ENCODE data around the gene SEH1L.

GRCh38 chr18:12958478-12958877, 10.7 kb downstream of the SEH1L start:
- TF ChIP-seq EZH2 (IDR thresholded peaks at IDR 0.05; ENCODE audit: low read length) = no peak
- TF ChIP-seq, protein P1, sequence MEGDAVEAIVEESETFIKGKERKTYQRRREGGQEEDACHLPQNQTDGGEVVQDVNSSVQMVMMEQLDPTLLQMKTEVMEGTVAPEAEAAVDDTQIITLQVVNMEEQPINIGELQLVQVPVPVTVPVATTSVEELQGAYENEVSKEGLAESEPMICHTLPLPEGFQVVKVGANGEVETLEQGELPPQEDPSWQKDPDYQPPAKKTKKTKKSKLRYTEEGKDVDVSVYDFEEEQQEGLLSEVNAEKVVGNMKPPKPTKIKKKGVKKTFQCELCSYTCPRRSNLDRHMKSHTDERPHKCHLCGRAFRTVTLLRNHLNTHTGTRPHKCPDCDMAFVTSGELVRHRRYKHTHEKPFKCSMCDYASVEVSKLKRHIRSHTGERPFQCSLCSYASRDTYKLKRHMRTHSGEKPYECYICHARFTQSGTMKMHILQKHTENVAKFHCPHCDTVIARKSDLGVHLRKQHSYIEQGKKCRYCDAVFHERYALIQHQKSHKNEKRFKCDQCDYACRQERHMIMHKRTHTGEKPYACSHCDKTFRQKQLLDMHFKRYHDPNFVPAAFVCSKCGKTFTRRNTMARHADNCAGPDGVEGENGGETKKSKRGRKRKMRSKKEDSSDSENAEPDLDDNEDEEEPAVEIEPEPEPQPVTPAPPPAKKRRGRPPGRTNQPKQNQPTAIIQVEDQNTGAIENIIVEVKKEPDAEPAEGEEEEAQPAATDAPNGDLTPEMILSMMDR (optimal IDR thresholded peaks at IDR 0.05 in 1 of 3, IDR thresholded peaks at IDR 0.05 in 1 of 3, conservative IDR thresholded peaks at IDR 0.05 in 1 of 3; ENCODE audit: extremely low read depth in 1 of 3, insufficient read depth in 2 of 3, low read length in 3 of 3) = no peak

Measured in keratinocyte (primary cell).